ENCODE data around the gene NAA30. TPM values are rescaled to one million over a fixed set of nuclear protein-coding genes. Genes with fewer than 3 reads are reported as not detected.
A peak's percentile ranks its signal among the peaks of the same experiment; 100 is the strongest.
"Not testable (repeated sequence)": the region's sequence is repeated elsewhere in the genome, so short reads cannot be mapped to it uniquely, and the experiment has no call there.

NAA30 gene
- total RNA-seq (10 to 100 TPM; 12.1 to 31.6 (median 25.4) TPM), polyA plus RNA-seq (1 to 10 TPM; 3.1 to 6.7 (median 3.6) TPM)
- long read RNA-seq, donor 1: 0 reads
- long read RNA-seq, donor 2, full-length matches to known transcripts: 3 of 3 reads
- long read RNA-seq, donor 2, partial matches to known transcripts: 0 of 3 reads
- long read RNA-seq, donor 2, other reads (novel, unspliced or antisense): 0 of 3 reads
- long read RNA-seq, donor 3, full-length matches to known transcripts: 3 of 3 reads
- long read RNA-seq, donor 3, partial matches to known transcripts: 0 of 3 reads
- long read RNA-seq, donor 3, other reads (novel, unspliced or antisense): 0 of 3 reads
- long read RNA-seq, donor 4: 0 reads
- long read RNA-seq, donor 5, full-length matches to known transcripts: 6 of 6 reads
- long read RNA-seq, donor 5, partial matches to known transcripts: 0 of 6 reads
- long read RNA-seq, donor 5, other reads (novel, unspliced or antisense): 0 of 6 reads
- long read RNA-seq, donor 6, full-length matches to known transcripts: 8 of 8 reads
- long read RNA-seq, donor 6, partial matches to known transcripts: 0 of 8 reads
- long read RNA-seq, donor 6, other reads (novel, unspliced or antisense): 0 of 8 reads
- long read RNA-seq, donor 7, full-length matches to known transcripts: 1 of 1 reads
- long read RNA-seq, donor 7, partial matches to known transcripts: 0 of 1 reads
- long read RNA-seq, donor 7, other reads (novel, unspliced or antisense): 0 of 1 reads
- long read RNA-seq, donor 8, full-length matches to known transcripts: 3 of 3 reads
- long read RNA-seq, donor 8, partial matches to known transcripts: 0 of 3 reads
- long read RNA-seq, donor 8, other reads (novel, unspliced or antisense): 0 of 3 reads
- long read RNA-seq, donor 9, full-length matches to known transcripts: 1 of 1 reads
- long read RNA-seq, donor 9, partial matches to known transcripts: 0 of 1 reads
- long read RNA-seq, donor 9, other reads (novel, unspliced or antisense): 0 of 1 reads
- long read RNA-seq, donor 10: 0 reads

- H3K27ac ChIP-seq: peak within 1 kb of the TSS; percentile 87 to 97 (median 90)
- H3K36me3 ChIP-seq: no peaks in the 10 kb centered on the region
- H3K4me1 ChIP-seq: peaks cover 19 to 36% (median 29%) of the 10 kb centered on the region in 4 donors
- H3K4me3 ChIP-seq: peak within 1 kb of the TSS; percentile 69 to 95 (median 85)
- WGBS, 5 donors: 0 to 1% (median 0%) methylated on average over 38 to 61 of the region's 62 CpGs
- H3K27me3 ChIP-seq: no peaks in the 10 kb centered on the region
- no peaks in the 10 kb centered on the region for H3K9me3 ChIP-seq
- TF ChIP-seq POLR2A (IDR thresholded peaks at IDR 0.05) (peak in 1 of 4 donors; percentile 13), POLR2AphosphoS5 (IDR thresholded peaks at IDR 0.05) (peak; percentile 58 to 91 (median 81)), EP300 (IDR thresholded peaks at IDR 0.05) (no peak)
- TF ChIP-seq, protein P1, sequence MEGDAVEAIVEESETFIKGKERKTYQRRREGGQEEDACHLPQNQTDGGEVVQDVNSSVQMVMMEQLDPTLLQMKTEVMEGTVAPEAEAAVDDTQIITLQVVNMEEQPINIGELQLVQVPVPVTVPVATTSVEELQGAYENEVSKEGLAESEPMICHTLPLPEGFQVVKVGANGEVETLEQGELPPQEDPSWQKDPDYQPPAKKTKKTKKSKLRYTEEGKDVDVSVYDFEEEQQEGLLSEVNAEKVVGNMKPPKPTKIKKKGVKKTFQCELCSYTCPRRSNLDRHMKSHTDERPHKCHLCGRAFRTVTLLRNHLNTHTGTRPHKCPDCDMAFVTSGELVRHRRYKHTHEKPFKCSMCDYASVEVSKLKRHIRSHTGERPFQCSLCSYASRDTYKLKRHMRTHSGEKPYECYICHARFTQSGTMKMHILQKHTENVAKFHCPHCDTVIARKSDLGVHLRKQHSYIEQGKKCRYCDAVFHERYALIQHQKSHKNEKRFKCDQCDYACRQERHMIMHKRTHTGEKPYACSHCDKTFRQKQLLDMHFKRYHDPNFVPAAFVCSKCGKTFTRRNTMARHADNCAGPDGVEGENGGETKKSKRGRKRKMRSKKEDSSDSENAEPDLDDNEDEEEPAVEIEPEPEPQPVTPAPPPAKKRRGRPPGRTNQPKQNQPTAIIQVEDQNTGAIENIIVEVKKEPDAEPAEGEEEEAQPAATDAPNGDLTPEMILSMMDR (IDR thresholded peaks at IDR 0.05): peak in 1 of 7 experiments; percentile 17
- intact Hi-C loops (cut with DNase I; ENCODE audit: low total_unique reads): no loop called here
- peak; percentile 91 to 98 for DNase-seq
Observed at GRCh38 chr14:57390037-57390805, at the start of gene NAA30. Gene NAA30 (plus strand): TSS chr14:57390586. CDS start chr14:57390958, 372 bp downstream.

- H3K27me3 ChIP-seq; DNase-seq; intact Hi-C loops (cut with DNase I; ENCODE audit: low total_unique reads); H3K36me3 ChIP-seq; H3K9me3 ChIP-seq; H3K4me3 ChIP-seq; H3K27ac ChIP-seq; H3K4me1 ChIP-seq: not testable (repeated sequence)
- 60 to 75% (median 65%) methylated on average over 30 to 34 of the region's 34 CpGs for WGBS, 5 donors
Observed at GRCh38 chr14:57343545-57344297, 46.7 kb upstream of the NAA30 start.

DNA sequence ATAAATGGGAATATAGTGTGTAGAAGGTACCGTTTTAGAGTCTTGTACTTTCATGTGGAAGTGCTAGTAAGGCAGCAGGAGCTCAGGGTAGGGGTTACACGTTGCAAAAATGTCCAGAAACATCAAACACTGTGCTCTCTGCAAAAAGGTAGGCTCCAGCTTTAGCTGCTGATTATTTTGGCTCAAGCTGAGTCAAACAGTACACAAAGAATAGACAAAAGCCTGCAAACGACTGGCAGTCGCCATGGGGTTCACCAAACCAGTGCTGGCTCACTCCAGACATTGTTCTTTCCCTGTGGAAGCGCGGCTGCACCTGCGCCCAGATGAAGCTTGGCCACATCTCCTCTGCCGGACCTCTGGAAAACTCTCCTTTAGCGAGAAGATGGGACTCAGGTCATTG, 45.3 kb upstream of the NAA30 start:
- Histone ChIP-seq H3K27me3 (peaks cover 0 to 5% (median 0%) of the 10 kb centered on the region in 3 donors), H3K4me3 (no peak overlapping the region), H3K36me3 (no peaks in the 10 kb centered on the region), H3K4me1 (no peaks in the 10 kb centered on the region), H3K9me3 (no peaks in the 10 kb centered on the region), H3K27ac (no peak overlapping the region)
- TF ChIP-seq POLR2AphosphoS5 (IDR thresholded peaks at IDR 0.05) (no peak), POLR2A (IDR thresholded peaks at IDR 0.05) (no peak), EP300 (IDR thresholded peaks at IDR 0.05) (no peak)
- TF ChIP-seq, protein P1 (IDR thresholded peaks at IDR 0.05): no peak
- no peak for DNase-seq
- WGBS, 5 donors: 59 to 69% (median 64%) methylated on average over 9 of the region's 9 CpGs
- intact Hi-C loops (cut with DNase I; ENCODE audit: low total_unique reads): no loop called here

DNA sequence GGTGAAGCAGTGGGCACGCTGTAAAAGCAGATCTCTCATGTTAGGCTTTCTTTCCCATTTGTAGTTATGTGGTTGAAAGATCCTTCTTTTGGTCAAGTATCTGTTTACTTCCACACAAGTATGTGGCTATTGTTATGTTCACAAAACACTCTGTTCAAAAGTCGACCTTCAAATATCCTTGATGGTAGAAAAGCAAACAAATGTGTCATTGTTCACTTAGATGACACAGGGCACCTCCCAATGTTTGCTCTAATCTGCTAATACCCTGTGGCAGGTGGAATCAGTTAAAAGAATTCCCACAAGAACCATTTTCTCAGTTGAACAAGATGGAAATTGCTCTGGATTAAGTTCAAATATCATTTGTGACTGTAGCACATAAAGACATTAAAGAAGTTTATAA, 43.6 kb upstream of the NAA30 start:
- no peak for TF ChIP-seq EP300 (IDR thresholded peaks at IDR 0.05)
- TF ChIP-seq POLR2AphosphoS5 (IDR thresholded peaks at IDR 0.05): no peak
- TF ChIP-seq POLR2A (IDR thresholded peaks at IDR 0.05): no peak
- TF ChIP-seq, protein P1 (IDR thresholded peaks at IDR 0.05): no peak

More for the DNA sequence above, 43.6 kb upstream of the NAA30 start:
- peak in 1 of 2 donors; percentile 7 for DNase-seq
- H3K27me3 ChIP-seq: peaks cover 0 to 5% (median 0%) of the 10 kb centered on the region in 3 donors
- intact Hi-C loops (cut with DNase I; ENCODE audit: low total_unique reads): no loop called here
- H3K4me3 ChIP-seq: no peak overlapping the region
- H3K27ac ChIP-seq: no peak overlapping the region
- WGBS, 5 donors: 32 to 51% (median 38%) methylated on average over 2 of the region's 2 CpGs
- no peaks in the 10 kb centered on the region for H3K36me3 ChIP-seq
- H3K4me1 ChIP-seq: no peaks in the 10 kb centered on the region
- no peaks in the 10 kb centered on the region for H3K9me3 ChIP-seq
